Myocyte (in vitro differentiated cells): ENCODE results near the gene HTR6. TPM values are rescaled to one million over a fixed set of nuclear protein-coding genes. Genes with fewer than 3 reads are reported as not detected.
A peak's percentile ranks its signal among the peaks of the same experiment; 100 is the strongest.

Experiments used
- DNase-seq: peaks from one replicate; pipeline ENCODE4 v3.0.0-alpha.2; 2012; ENCODE audit warnings: low read depth
- total RNA-seq: library from RNA; depleted of rRNA; stranded (reverse); fragments of >200 nt; gene quantifications from 2 replicates; pipeline ENCODE4 v1.2.3, GENCODE V29; 2014

The HTR6 gene
- total RNA-seq, 1 donor from 2014 or later = not detected

- no peak for DNase-seq
These were observed 8.4 kb upstream of the HTR6 start for GRCh38 chr1:19656134-19656779.

DNA sequence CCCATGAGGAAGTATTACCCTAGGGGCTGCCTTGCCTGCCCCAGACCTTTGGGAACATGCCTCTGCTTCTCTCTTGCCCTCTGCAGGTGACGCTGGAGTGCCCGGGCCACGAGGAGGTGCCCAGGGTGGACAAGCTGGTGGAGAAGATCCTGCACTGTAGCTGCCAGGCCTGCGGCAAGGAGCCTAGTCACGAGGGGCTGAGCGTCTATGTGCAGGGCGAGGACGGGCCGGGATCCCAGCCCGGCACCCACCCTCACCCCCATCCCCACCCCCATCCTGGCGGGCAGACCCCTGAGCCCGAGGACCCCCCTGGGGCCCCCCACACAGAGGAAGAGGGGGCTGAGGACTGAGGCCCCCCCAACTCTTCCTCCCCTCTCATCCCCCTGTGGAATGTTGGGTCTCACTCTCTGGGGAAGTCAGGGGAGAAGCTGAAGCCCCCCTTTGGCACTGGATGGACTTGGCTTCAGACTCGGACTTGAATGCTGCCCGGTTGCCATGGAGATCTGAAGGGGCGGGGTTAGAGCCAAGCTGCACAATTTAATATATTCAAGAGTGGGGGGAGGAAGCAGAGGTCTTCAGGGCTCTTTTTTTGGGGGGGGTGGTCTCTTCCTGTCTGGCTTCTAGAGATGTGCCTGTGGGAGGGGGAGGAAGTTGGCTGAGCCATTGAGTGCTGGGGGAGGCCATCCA, 7.8 kb upstream of the HTR6 start:
- no peak for DNase-seq

DNA sequence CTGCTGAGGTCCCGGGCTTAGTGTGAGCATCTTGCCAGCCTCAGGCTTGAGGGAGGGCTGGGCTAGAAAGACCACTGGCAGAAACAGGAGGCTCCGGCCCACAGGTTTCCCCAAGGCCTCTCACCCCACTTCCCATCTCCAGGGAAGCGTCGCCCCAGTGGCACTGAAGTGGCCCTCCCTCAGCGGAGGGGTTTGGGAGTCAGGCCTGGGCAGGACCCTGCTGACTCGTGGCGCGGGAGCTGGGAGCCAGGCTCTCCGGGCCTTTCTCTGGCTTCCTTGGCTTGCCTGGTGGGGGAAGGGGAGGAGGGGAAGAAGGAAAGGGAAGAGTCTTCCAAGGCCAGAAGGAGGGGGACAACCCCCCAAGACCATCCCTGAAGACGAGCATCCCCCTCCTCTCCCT, 7.2 kb upstream of the HTR6 start:
- DNase-seq = no peak

- no peak for DNase-seq
These were observed 6.5 kb upstream of the HTR6 start for GRCh38 chr1:19658186-19658585.

- DNase-seq = peak; percentile 63
These were observed 2.9 kb upstream of the HTR6 start for GRCh38 chr1:19661721-19662228.

DNA sequence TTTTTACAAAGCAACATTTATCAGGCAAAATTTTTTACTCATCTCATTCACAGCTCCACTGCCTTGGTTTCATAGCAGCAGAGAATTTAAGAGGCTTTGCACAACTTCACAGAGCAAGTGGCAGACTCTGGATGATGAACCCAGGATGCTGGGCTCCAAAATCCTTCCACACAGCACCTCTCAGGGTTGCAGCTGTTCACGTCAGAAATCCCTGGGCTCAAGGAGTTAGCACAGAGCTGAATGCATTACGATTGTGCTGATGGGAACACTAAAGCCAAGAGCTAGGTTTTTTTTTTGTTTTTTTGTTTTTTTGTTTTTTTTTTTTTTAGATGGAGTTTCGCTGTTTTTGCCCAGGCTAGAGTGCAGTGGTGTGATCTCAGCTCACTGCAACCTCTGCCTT, 2.4 kb upstream of the HTR6 start:
- peak; percentile 53 for DNase-seq

- no peak for DNase-seq
These were observed 466 bp downstream of the HTR6 start for GRCh38 chr1:19665186-19665495.

DNA sequence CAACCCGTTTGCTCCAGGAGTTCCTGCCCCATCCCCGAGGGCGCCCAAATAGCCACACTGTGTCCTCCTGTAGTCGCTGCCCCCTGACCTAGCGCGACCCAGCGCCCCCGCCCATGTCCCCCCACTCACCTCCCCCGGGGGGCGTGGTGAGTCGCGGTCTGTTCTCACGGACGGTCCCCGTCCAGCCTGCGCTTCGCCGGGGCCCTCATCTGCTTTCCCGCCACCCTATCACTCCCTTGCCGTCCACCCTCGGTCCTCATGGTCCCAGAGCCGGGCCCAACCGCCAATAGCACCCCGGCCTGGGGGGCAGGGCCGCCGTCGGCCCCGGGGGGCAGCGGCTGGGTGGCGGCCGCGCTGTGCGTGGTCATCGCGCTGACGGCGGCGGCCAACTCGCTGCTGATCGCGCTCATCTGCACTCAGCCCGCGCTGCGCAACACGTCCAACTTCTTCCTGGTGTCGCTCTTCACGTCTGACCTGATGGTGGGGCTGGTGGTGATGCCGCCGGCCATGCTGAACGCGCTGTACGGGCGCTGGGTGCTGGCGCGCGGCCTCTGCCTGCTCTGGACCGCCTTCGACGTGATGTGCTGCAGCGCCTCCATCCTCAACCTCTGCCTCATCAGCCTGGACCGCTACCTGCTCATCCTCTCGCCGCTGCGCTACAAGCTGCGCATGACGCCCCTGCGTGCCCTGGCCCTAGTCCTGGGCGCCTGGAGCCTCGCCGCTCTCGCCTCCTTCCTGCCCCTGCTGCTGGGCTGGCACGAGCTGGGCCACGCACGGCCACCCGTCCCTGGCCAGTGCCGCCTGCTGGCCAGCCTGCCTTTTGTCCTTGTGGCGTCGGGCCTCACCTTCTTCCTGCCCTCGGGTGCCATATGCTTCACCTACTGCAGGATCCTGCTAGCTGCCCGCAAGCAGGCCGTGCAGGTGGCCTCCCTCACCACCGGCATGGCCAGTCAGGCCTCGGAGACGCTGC, 1.1 kb downstream of the HTR6 start:
- no peak for DNase-seq

- peak; percentile 63 for DNase-seq
These were observed 4.2 kb downstream of the HTR6 start for GRCh38 chr1:19668888-19669287.

GRCh38 chr1:19670787-19671186, 6.1 kb downstream of the HTR6 start:
- peak; percentile 75 for DNase-seq

DNA sequence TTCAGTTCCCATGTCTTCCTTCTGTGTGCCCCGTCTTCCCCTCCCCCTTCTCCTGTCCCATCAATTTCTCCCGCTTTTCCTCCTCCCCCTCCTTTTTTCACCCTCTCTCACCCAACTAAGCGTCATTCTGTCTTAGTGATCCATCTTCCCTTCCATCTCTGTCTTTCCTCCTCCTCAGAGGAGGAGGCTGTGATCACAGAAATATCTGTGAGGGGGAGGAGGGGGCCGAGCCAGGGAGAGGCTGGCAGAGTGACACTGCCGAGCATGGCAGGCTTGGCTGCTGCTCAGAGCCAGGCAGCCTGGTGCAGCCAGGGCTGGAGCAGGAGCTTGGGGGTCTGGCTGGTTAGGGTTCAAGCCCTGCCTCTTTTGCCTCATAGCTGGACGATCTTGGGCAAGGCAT, 7.6 kb downstream of the HTR6 start:
- no peak for DNase-seq

- DNase-seq = no peak
These were observed 11.1 kb downstream of the HTR6 start for GRCh38 chr1:19675797-19676196.

DNA sequence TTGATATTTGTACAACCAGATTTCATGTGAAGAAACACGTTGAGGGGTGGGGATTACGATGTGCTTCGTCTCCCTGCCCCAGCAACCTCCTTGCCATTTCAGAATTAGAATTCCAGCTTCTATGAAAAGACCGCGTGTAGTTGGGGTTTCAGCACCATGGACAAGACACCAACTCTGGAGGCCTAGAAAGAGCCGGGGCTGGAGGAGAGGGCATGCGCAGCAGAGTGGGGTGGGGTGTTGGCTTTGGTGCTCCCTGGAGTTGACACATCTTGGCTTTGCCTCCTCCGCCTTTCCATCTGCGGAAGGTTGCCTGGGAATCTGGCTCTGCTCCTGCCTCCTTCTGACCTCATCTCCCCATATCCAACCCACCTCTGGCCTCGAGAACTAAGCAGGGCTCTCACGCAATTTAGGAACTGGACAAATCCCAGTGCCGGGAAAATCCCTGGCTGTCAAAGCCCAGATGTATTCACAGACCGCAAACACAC, 11.8 kb downstream of the HTR6 start:
- peak; percentile 92 for DNase-seq

DNA sequence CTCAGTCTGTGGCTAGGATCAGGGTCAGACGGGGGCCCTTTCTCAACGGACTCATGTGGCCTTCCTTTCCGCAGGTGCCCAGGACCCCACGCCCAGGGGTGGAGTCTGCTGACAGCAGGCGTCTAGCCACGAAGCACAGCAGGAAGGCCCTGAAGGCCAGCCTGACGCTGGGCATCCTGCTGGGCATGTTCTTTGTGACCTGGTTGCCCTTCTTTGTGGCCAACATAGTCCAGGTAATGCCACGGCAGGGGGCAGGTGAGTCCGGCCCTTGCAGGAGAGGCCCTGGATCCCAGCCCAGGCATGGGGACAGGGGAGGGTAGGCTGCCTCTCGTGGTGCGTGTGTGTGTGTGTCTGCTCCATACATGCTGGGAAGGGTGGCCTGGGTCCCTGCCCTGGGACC, 13.8 kb downstream of the HTR6 start:
- no peak for DNase-seq

DNA sequence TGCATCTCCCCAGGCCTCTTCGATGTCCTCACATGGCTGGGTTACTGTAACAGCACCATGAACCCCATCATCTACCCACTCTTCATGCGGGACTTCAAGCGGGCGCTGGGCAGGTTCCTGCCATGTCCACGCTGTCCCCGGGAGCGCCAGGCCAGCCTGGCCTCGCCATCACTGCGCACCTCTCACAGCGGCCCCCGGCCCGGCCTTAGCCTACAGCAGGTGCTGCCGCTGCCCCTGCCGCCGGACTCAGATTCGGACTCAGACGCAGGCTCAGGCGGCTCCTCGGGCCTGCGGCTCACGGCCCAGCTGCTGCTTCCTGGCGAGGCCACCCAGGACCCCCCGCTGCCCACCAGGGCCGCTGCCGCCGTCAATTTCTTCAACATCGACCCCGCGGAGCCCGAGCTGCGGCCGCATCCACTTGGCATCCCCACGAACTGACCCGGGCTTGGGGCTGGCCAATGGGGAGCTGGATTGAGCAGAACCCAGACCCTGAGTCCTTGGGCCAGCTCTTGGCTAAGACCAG, 14.3 kb downstream of the HTR6 start:
- DNase-seq = no peak

DNA sequence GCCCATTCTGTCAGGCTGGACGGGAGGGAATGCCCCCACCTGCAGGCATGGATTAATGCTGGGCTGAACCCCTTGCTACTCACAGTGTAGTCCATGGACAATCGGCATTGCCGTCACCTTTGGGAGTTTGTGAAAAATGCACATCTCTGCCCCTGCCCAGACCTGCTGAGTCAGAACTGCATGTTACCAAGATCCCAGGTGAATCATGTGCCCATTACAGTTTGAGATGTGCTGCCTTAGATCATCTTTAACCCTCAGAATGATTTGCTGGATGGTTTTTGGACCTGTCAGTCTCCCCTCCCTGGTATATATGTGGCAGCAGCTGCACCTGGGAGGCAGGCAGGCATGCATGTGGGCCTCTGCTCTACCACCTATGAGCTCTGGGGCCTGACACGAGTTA, 15.0 kb downstream of the HTR6 start:
- no peak for DNase-seq

GRCh38 chr1:19680644-19681043, 16.0 kb downstream of the HTR6 start:
- DNase-seq = no peak

DNA sequence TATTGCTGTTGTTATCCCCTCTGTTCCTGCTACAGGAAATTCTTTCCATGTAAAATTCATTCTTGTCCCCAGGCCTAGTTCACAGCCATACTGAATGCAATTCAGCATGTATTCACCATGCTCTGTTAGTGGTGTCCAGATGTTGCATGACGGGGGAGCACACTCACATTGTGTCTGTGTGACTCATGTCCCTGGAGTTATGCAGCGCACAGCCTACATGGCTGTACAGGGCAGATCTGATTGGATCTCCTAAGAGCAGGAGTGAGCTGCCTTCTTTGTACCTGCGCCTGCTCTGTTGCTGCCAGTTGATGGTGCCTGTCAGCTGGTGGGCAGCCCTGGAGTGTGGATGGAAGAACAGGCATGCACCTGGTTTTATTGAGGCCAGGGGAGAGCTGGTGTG, 17.6 kb downstream of the HTR6 start:
- DNase-seq = peak; percentile 19

DNA sequence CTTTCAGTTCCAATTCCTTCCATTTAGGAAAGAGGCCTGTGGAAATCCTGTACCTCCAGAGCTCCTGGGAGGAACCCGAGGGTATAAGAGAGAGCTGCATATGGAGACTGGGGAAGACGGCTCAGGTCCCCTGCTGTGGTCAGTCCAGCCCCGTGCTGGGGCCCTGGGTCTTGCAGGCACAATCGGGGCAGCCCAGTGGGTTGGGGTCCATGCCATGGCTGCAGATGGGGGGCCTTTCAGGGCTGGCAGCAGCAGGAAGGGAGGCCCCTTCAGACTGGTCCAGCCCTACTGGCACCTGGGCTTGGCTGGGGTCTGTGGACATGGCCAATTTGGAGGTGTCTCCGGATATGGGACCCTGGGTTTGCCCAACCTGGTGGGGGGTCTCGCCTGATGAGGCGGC, 18.2 kb downstream of the HTR6 start:
- DNase-seq = no peak

DNA sequence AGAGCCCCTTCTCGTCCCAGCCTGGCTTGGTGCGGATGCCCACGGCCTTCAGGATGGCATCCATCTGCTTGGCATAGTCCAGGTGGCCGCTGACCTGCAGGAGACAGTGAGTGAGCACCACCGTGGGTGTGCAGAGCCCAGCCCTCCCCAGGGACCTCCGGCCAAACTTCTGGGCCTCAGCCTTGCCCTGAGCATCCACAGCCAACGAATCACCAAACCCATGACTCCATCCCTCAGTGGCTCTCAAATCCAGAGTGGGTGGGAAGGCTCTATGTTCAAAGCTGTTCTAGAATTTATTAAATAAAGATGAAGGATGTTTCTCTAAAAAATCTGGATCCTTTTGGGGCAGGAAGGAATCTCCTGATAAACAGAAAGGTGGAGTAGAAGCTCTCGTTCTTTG, 18.7 kb downstream of the HTR6 start:
- no peak for DNase-seq

DNA sequence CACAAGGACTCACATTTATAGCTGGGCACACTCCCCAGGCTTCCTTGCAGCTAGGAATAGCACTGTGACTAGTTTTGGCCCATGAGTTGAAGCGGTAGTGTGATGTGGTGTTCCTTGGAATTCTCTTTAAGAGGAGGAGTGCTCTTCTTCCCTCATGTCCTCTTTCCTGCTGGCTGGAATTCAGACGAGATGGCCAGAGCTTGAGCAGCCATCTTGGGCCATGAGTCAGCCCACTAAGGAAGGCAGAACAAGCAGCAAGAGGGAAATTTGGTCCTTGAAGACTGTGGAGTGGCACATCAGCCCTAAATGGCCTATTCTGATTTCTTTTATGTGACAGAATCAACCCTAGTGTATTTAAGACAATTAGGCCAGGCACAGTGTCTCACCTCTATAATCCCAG, 20.0 kb downstream of the HTR6 start:
- no peak for DNase-seq

- no peak for DNase-seq
These were observed 21.3 kb downstream of the HTR6 start for GRCh38 chr1:19685994-19686393.
